Measurements from ENCODE around the gene ACTL9. TPM values are rescaled to one million over a fixed set of nuclear protein-coding genes. Genes with fewer than 3 reads are reported as not detected.
A peak's percentile ranks its signal among the peaks of the same experiment; 100 is the strongest.

The ACTL9 gene
- polyA plus RNA-seq, 3 donors: not detected

GRCh38 chr19:8681345-8682029, 17.1 kb downstream of the ACTL9 start:
- Histone ChIP-seq H2AFZ (ENCODE audit: insufficient read depth, low read depth, low read length, poor library complexity, severe bottlenecking) (no peak overlapping the region), H4K20me1 (ENCODE audit: insufficient read depth, low read length) (no peaks in the 10 kb centered on the region), H3K79me2 (ENCODE audit: insufficient read depth, low read length) (no peaks in the 10 kb centered on the region), H3K4me3 (replicated peaks in 1 of 3; ENCODE audit: low read depth in 2 of 3, low read length in 3 of 3) (no peak overlapping the region), H3K9ac (ENCODE audit: insufficient read depth, low read length, poor library complexity, severe bottlenecking) (no peak overlapping the region), H3K27me3 (ENCODE audit: control insufficient read depth in 2 of 2, insufficient read depth in 2 of 2, low read length in 2 of 2) (no peaks in the 10 kb centered on the region), H3K27ac (ENCODE audit: low read depth in 1 of 2, low read length in 2 of 2) (peak overlapping the region in 1 of 2 donors; percentile 65), H3K36me3 (replicated peaks in 1 of 2; ENCODE audit: control insufficient read depth in 1 of 2, insufficient read depth in 2 of 2, low read length in 2 of 2) (no peaks in the 10 kb centered on the region), H3K4me1 (ENCODE audit: control insufficient read depth in 1 of 2, insufficient read depth in 2 of 2, low read length in 2 of 2) (peaks cover 10 to 14% of the 10 kb centered on the region in 2 donors), H3K4me2 (replicated peaks; ENCODE audit: extremely low read depth, low read length, poor library complexity, severe bottlenecking) (no peak overlapping the region), H3K9me3 (replicated peaks in 1 of 2; ENCODE audit: control insufficient read depth in 1 of 2, insufficient read depth in 1 of 2, low read length in 2 of 2) (no peaks in the 10 kb centered on the region)
- WGBS (ENCODE audit: insufficient coverage): 18% methylated on average over 1 of the region's 2 CpGs
- H3K36me3 Mint-ChIP-seq: no peaks in the 10 kb centered on the region
- H3K27me3 Mint-ChIP-seq (ENCODE audit: low read depth in 3 of 3): peaks cover 3 to 11% (median 5%) of the 10 kb centered on the region in 3 donors
- H3K27ac Mint-ChIP-seq: peak overlapping the region; percentile 75 to 94 (median 81)
- peaks cover 1 to 12% (median 4%) of the 10 kb centered on the region in 7 donors for H3K9me3 Mint-ChIP-seq
- H3K4me3 Mint-ChIP-seq: no peak overlapping the region
- DNase-seq: peak; percentile 60 to 85 (median 80)
- H3K4me1 Mint-ChIP-seq: peaks cover 18% of the 10 kb centered on the region
- TF ChIP-seq CTCF (IDR thresholded peaks at IDR 0.05): no peak
- intact Hi-C loops (cut with micrococcal nuclease): no loop called here

DNA sequence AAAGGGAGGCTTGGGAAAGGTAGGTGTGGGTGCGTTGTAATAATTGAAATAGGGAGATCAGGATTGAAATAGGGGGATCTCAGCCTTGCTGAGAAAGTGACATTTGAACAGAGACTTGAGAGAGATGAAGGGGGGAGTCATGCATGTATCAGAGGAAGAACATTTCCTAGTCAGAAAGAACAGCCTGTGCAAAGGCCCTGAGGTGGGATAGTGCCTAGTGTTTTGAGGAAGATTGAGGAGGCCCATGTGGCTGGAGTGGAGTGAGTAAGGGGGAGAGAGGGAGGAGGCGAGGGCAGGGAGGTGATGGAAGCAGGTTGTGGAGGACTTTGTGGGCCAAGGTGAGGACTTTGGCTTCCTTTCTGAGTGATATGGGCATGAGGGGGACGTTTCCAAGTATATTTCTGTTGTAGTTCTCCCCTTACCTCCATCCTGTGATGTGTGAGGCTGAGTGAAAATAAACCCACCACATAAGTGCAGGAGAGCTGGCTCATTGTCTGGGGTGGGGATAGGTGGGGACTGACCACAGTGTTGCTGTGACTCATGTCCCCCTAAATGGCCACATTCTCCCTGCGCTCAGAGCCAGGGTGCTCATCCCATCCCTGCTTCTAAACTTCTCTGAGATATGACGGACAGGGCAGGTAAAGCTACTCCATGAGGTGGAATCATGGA, 17.8 kb downstream of the ACTL9 start:
- no peak overlapping the region for H3K4me2 ChIP-seq (replicated peaks; ENCODE audit: extremely low read depth, low read length, poor library complexity, severe bottlenecking)
- Mint-ChIP-seq H3K27me3 (ENCODE audit: low read depth in 3 of 3) (peaks cover 5 to 12% (median 7%) of the 10 kb centered on the region in 3 donors), H3K4me1 (peaks cover 18% of the 10 kb centered on the region), H3K9me3 (peaks cover 1 to 12% (median 5%) of the 10 kb centered on the region in 7 donors), H3K36me3 (no peaks in the 10 kb centered on the region), H3K27ac (peak overlapping the region in 6 of 7 donors; percentile 75 to 94 (median 83)), H3K4me3 (no peak overlapping the region)
- no peak overlapping the region for H3K9ac ChIP-seq (ENCODE audit: insufficient read depth, low read length, poor library complexity, severe bottlenecking)
- H3K27ac ChIP-seq (ENCODE audit: low read depth in 1 of 2, low read length in 2 of 2): peak overlapping the region in 1 of 2 donors; percentile 65
- no peaks in the 10 kb centered on the region for H3K9me3 ChIP-seq (replicated peaks in 1 of 2; ENCODE audit: control insufficient read depth in 1 of 2, insufficient read depth in 1 of 2, low read length in 2 of 2)
- H2AFZ ChIP-seq (ENCODE audit: insufficient read depth, low read depth, low read length, poor library complexity, severe bottlenecking): no peak overlapping the region
- DNase-seq: peak in 1 of 3 donors; percentile 26
- peaks cover 10 to 14% of the 10 kb centered on the region in 2 donors for H3K4me1 ChIP-seq (ENCODE audit: control insufficient read depth in 1 of 2, insufficient read depth in 2 of 2, low read length in 2 of 2)
- no peaks in the 10 kb centered on the region for H4K20me1 ChIP-seq (ENCODE audit: insufficient read depth, low read length)
- H3K27me3 ChIP-seq (ENCODE audit: control insufficient read depth in 2 of 2, insufficient read depth in 2 of 2, low read length in 2 of 2): no peaks in the 10 kb centered on the region
- intact Hi-C loops (cut with micrococcal nuclease): no loop called here
- no peaks in the 10 kb centered on the region for H3K79me2 ChIP-seq (ENCODE audit: insufficient read depth, low read length)
- no peak for TF ChIP-seq CTCF (IDR thresholded peaks at IDR 0.05)
- H3K36me3 ChIP-seq (replicated peaks in 1 of 2; ENCODE audit: control insufficient read depth in 1 of 2, insufficient read depth in 2 of 2, low read length in 2 of 2): no peaks in the 10 kb centered on the region
- H3K4me3 ChIP-seq (replicated peaks in 1 of 3; ENCODE audit: low read depth in 2 of 3, low read length in 3 of 3): no peak overlapping the region
- 90% methylated on average over 2 of the region's 5 CpGs for WGBS (ENCODE audit: insufficient coverage)

Measured in CD14-positive monocyte (primary cell).